ENCODE results near the gene NCL. TPM values are rescaled to one million over a fixed set of nuclear protein-coding genes. Genes with fewer than 3 reads are reported as not detected.
A peak's percentile ranks its signal among the peaks of the same experiment; 100 is the strongest.

The NCL gene
- total and polyA plus RNA-seq, 2 of the 4 experiments (the other 2 are of a cell fraction) = 267 to 289 TPM

DNA sequence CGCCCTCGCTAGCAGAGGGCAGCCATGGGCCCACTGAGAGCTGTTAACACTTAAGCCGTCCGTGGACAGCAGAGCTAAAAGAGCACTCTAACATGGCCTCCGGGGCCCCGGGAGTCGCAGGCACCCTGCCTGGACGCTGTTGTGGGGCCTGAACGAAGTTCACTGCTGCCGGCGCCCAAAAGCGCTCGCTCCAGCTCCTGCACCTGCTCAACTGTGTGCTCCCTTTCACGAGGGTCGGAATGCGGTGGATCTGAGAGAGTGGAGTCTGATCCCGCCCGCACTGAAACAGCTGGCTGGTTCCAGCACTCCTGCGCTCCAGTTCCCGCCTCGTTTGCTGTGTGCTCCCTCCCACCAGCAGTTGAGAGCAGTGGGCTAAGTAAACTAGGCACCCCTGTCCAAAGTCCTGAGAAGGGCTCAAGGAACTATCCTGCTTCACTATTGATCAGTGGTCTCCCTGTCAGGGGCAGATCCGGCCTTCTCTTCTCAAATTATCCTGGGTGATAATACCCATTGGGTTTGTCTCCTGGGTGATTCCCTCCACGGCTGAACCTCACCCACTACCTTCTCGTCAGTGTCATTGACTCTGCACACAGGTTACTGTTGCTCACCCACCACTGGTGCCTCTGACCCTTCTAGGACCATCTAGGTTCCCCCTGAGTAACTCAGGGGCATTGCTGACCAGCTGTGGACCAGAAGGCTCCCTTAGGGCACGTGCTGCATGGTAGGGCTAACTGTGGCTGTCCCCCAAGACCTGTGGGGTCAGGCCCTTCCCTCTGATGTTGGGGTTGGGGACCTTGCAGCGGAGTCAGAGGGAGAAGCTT lies 45.3 kb downstream of the NCL start:
- Histone ChIP-seq H2AK9ac (replicated peaks; ENCODE audit: low read depth, low read length, poor library complexity) (no peak overlapping the region), H3K4me2 (ENCODE audit: low read depth, low read length) (no peak overlapping the region), H4K20me1 (ENCODE audit: insufficient read depth, low read length) (no peaks in the 10 kb centered on the region), H3K36me3 (ENCODE audit: control insufficient read depth, insufficient read depth, low read length) (no peaks in the 10 kb centered on the region), H3K4me3 (ENCODE audit: insufficient read depth, low read depth, low read length) (no peak overlapping the region), H3K4me1 (ENCODE audit: control insufficient read depth, insufficient read depth, low read length) (no peaks in the 10 kb centered on the region), H3K27me3 (ENCODE audit: control insufficient read depth, insufficient read depth, low read length) (peaks cover 3% of the 10 kb centered on the region; the same call in 1 of the 2 replicates), H3K9ac (ENCODE audit: low read depth, low read length) (no peak overlapping the region), H3K14ac (replicated peaks; ENCODE audit: low read depth, low read length) (no peak overlapping the region), H2AK5ac (ENCODE audit: low read depth, low read length) (no peak overlapping the region), H2BK15ac (ENCODE audit: low read depth, low read length) (no peak overlapping the region), H4K8ac (ENCODE audit: low read depth in 2 of 2, low read length in 2 of 2) (no peak overlapping the region), H3K23ac (ENCODE audit: low read depth, low read length) (no peak overlapping the region), H3K9me3 (ENCODE audit: control insufficient read depth, insufficient read depth, low read length) (no peaks in the 10 kb centered on the region), H3K9me1 (ENCODE audit: insufficient read depth, low read length) (no peaks in the 10 kb centered on the region), H3K79me1 (ENCODE audit: low read depth in 1 of 2, low read length in 2 of 2) (no peaks in the 10 kb centered on the region), H2BK120ac (ENCODE audit: low read depth, low read length) (no peak overlapping the region), H4K91ac (ENCODE audit: insufficient read depth, low read depth, low read length) (no peak overlapping the region), H3K56ac (ENCODE audit: extremely low read depth, insufficient read depth, low read length) (no peak overlapping the region), H2BK20ac (ENCODE audit: low read depth, low read length) (no peak overlapping the region), H3K27ac (ENCODE audit: insufficient read depth, low read length) (no peak overlapping the region), H2BK5ac (ENCODE audit: low read depth, low read length, poor library complexity, severe bottlenecking) (no peak overlapping the region), H3K4ac (ENCODE audit: low read depth, low read length) (no peak overlapping the region), H2AFZ (replicated peaks; ENCODE audit: low read length, poor library complexity) (peak overlapping the region; percentile 18), H4K5ac (ENCODE audit: low read depth, low read length) (no peak overlapping the region), H3K18ac (ENCODE audit: low read depth, low read length) (no peak overlapping the region)
- dilution Hi-C loops (cut with HindIII; ENCODE audit: low sequenced_read_pairs, unreplicated experiment) = no loop called here
- intact Hi-C loops (cut with micrococcal nuclease) = no loop called here
- 82% methylated on average over 17 of the region's 26 CpGs; no CpG with 5 or more reads in 1 of the 2 experiments for WGBS, 2 experiments (ENCODE audit: extremely low coverage in 2 of 2, insufficient read length in 1 of 2)
- TF ChIP-seq USF2 (IDR thresholded peaks at IDR 0.05; ENCODE audit: low read depth, low read length) (no peak), RCOR1 (IDR thresholded peaks at IDR 0.05; ENCODE audit: insufficient replicate concordance, low read length) (no peak), MAFK (IDR thresholded peaks at IDR 0.05; ENCODE audit: low read depth, low read length) (no peak), NFE2L2 (IDR thresholded peaks at IDR 0.05; ENCODE audit: low read depth, low read length) (no peak), BHLHE40 (IDR thresholded peaks at IDR 0.05; ENCODE audit: low read depth, low read length) (no peak), FOS (IDR thresholded peaks at IDR 0.05; ENCODE audit: low read depth, low read length) (no peak), CHD1 (IDR thresholded peaks at IDR 0.05; ENCODE audit: low read depth, low read length) (no peak), SMC3 (IDR thresholded peaks at IDR 0.05; ENCODE audit: low read depth, low read length) (no peak)
- TF ChIP-seq, protein P1, sequence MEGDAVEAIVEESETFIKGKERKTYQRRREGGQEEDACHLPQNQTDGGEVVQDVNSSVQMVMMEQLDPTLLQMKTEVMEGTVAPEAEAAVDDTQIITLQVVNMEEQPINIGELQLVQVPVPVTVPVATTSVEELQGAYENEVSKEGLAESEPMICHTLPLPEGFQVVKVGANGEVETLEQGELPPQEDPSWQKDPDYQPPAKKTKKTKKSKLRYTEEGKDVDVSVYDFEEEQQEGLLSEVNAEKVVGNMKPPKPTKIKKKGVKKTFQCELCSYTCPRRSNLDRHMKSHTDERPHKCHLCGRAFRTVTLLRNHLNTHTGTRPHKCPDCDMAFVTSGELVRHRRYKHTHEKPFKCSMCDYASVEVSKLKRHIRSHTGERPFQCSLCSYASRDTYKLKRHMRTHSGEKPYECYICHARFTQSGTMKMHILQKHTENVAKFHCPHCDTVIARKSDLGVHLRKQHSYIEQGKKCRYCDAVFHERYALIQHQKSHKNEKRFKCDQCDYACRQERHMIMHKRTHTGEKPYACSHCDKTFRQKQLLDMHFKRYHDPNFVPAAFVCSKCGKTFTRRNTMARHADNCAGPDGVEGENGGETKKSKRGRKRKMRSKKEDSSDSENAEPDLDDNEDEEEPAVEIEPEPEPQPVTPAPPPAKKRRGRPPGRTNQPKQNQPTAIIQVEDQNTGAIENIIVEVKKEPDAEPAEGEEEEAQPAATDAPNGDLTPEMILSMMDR (conservative IDR thresholded peaks at IDR 0.05; ENCODE audit: low read depth, low read length) = no peak
- TF ChIP-seq, protein P2, sequence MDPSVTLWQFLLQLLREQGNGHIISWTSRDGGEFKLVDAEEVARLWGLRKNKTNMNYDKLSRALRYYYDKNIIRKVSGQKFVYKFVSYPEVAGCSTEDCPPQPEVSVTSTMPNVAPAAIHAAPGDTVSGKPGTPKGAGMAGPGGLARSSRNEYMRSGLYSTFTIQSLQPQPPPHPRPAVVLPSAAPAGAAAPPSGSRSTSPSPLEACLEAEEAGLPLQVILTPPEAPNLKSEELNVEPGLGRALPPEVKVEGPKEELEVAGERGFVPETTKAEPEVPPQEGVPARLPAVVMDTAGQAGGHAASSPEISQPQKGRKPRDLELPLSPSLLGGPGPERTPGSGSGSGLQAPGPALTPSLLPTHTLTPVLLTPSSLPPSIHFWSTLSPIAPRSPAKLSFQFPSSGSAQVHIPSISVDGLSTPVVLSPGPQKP (IDR thresholded peaks at IDR 0.05; ENCODE audit: borderline replicate concordance, low read depth, low read length) = no peak
- CTCF ChIA-PET = no interaction called here
- no TSS peak for BruUV-seq (replicated peaks)
- ATAC-seq (ENCODE audit: low read depth) (no peak), DNase-seq (no peak)
- in situ Hi-C loops (cut with MboI; ENCODE audit: low sequenced_read_pairs) = loop anchor here (10.0 kb wide), 1 partner anchor 314 kb away; no protein-coding TSS in a partner anchor
- POLR2A ChIA-PET (ENCODE audit: unreplicated experiment) = no interaction called here
